AML-193 (cell line): ENCODE data around the gene PLA2G12B.
"Not testable (repeated sequence)": the region's sequence is repeated elsewhere in the genome, so short reads cannot be mapped to it uniquely, and the experiment has no call there.

Source experiments
- DNase-seq, 2 experiments: peaks; one replicate each; lab custom pipeline; 2025; lab: John Stamatoyannopoulos, UW

Gene PLA2G12B

DNA sequence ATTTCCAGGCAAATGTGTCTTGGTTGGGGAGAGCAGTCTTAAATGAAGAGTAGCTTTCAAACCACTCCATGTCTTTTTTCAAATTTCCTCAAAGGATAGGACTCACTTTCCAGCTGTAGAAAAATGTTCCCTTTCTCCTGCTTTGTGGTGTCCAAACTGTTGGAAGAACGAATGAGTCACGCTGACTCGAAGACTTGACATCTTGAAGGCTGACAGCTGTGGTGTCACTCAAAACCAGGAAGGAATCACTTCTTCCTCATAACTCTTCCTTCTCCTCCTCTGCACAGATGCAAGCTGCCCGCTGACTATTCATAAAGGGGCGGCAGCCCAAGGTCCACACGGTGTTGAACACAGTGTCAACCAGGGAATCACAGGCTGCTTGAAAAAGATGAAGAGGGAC is 19.2 kb downstream of the PLA2G12B start:
- DNase-seq: no peak

DNA sequence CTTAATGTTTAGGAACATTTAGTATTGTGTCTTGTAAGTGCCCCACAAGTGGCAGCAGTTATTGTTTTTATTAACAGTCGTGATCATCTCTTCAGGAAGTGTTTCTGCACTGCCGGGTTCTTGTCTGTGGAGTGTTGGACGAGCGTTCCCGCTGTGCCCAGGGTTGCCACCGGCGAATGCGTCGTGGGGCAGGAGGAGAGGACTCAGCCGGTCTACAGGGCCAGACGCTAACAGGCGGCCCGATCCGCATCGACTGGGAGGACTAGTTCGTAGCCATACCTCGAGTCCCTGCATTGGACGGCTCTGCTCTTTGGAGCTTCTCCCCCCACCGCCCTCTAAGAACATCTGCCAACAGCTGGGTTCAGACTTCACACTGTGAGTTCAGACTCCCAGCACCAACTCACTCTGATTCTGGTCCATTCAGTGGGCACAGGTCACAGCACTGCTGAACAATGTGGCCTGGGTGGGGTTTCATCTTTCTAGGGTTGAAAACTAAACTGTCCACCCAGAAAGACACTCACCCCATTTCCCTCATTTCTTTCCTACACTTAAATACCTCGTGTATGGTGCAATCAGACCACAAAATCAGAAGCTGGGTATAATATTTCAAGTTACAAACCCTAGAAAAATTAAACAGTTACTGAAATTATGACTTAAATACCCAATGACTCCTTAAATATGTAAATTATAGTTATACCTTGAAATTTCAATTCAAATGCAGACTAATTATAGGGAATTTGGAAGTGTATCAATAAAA is 22.2 kb downstream of the PLA2G12B start:
- DNase-seq: no peak

GRCh38 chr10:72930276-72930675 is 24.3 kb downstream of the PLA2G12B start:
- DNase-seq: no peak

- no peak for DNase-seq
Observed at GRCh38 chr10:72928798-72929197, 25.8 kb downstream of the PLA2G12B start.

- DNase-seq: no peak
Observed at GRCh38 chr10:72927485-72927884, 27.1 kb downstream of the PLA2G12B start.

- no peak for DNase-seq
Observed at GRCh38 chr10:72925951-72926465, 28.6 kb downstream of the PLA2G12B start.

DNA sequence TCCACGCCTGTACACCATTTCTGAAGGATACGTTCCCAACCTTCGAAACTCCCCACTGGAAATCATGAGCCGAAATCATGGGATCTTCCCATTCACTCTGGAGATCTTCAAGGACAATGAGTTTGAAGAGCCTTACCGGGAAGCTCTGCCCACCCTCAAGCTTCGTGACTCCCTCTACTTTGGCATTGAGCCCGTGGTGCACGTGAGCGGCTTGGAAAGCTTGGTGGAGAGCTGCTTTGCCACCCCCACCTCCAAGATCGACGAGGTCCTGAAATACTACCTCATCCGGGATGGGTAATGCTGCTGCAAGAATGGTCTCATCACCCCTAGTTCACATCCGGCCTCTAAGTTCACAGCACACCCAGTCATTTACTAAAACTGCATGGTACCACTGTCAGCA is 30.3 kb downstream of the PLA2G12B start:
- DNase-seq: no peak

DNA sequence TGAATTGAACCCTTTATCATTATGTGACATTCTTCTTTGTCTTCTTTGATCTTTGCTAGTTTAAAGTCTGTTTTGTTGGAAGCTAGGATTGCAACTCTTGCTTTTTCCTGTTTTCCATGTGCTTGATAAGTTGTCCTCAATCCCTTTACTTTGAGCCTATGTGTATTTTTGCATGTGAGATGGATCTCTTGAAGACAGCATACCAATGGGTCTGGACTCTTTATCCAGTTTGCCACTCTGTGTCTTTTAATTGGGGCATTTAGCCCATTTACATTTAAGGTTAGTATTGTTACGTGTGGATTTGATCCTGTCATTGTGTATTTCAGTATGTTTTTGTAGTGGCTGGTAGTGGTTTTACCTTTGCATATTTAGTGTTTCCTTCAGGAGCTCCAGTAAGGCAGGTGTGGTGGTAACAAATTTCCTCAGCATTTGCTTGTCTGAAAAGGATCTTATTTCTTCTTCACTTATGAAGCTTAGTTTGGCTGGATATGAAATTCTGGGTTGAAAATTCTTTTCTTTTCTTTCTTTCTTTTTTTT is 33.4 kb downstream of the PLA2G12B start:
- DNase-seq: not testable (repeated sequence)

GRCh38 chr10:72918352-72918751 is 36.3 kb downstream of the PLA2G12B start:
- DNase-seq: no peak

- DNase-seq: not testable (repeated sequence)
Observed at GRCh38 chr10:72917803-72918332, 36.7 kb downstream of the PLA2G12B start.

- not testable (repeated sequence) for DNase-seq
Observed at GRCh38 chr10:72917201-72917600, 37.4 kb downstream of the PLA2G12B start.

DNA sequence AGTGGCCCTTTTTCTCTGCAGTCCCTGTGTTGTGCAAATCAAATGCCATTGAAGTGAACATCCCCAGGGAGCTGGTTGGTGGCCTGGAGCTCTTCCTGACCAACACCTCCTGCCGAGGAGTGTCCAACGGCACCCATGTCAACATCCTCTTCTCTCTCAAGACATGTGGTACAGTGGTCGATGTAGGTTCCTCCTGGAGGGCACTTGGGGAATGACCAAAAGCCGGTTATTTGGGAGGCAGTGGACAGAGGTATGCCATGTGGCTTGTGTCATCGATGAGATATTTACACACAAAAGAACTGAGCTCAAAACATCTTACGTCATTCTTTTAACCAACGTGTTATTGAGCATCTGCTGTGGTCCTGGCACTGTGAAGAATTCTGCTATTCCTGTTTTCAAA is 41.3 kb downstream of the PLA2G12B start:
- no peak for DNase-seq

GRCh38 chr10:72912736-72913135 is 41.9 kb downstream of the PLA2G12B start:
- no peak for DNase-seq

- DNase-seq: no peak
Observed at GRCh38 chr10:72911758-72912157, 42.8 kb downstream of the PLA2G12B start.

GRCh38 chr10:72910705-72911104 is 43.9 kb downstream of the PLA2G12B start:
- DNase-seq: no peak

GRCh38 chr10:72906446-72906845 is 48.2 kb downstream of the PLA2G12B start:
- no peak for DNase-seq

- DNase-seq: no peak
Observed at GRCh38 chr10:72904806-72905205, 49.8 kb downstream of the PLA2G12B start.

DNA sequence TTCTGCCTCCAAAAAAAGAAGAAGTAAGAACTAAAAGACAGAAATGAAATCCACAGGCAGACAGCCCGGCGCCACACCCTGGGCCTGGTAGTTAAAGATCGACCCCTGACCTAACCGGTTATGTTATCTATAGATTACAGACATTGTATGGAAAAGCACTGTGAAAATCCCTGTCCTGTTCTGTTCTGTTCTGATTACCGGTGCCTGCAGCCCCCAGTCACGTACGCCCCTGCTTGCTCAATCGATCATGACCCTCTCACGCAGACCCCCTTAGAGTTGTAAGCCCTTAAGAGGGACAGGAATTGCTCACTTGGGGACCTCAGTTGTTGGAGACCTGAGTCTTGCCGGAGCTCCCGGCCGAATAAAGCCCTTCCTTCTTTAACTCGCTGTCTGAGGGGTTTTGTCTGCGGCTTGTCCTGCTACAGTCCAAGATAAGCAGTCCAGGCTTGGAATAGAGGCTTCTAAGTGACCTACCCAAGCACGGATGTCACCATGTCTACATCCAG is 50.6 kb downstream of the PLA2G12B start:
- DNase-seq: not testable (repeated sequence)

- no peak for DNase-seq
Observed at GRCh38 chr10:72899545-72899944, 55.1 kb downstream of the PLA2G12B start.

GRCh38 chr10:72898616-72899015 is 56.0 kb downstream of the PLA2G12B start:
- no peak for DNase-seq

DNA sequence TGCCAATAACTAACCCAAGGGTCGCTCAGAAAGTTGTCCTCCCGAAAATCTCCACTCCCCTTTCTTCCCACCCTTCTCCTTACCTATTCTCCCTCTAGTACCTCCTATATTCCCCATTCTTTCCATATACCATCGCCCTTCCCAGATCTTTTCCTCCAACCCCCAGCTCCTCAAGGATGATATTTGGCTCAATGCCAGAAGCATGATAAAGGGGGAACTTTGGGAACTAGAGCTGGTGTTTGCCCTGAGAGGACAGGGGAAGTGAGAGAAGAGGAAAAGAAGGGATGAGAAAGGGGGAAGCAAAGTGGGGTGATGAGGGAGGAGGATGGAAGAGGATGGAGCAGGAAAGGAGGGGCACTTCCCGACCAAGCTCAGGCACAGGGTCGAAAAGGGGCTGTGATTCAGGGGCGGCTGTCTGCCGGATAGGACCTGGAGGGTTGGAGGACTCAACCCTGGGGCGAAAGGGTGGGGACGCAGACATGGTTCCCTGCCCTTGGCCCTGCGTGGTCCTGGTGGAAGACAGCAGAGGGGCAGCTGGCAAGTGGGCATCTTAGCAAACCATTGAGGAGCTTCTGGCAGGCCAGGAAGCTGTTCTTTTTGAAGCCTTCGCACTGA is 59.3 kb downstream of the PLA2G12B start:
- DNase-seq: no peak

- no peak for DNase-seq
Observed at GRCh38 chr10:72893136-72893798, 61.3 kb downstream of the PLA2G12B start, which contains the start of gene OIT3. Gene OIT3 (plus strand): TSS chr10:72893739. CDS start chr10:72893799, 60 bp downstream.
